Tibial nerve (tissue), 4 donors: Measurements from ENCODE around the gene ABLIM3. TPM values are rescaled to one million over a fixed set of nuclear protein-coding genes. Genes with fewer than 3 reads are reported as not detected.

Source experiments
- DNase-seq, 2 donors: peaks; one replicate each; pipeline ENCODE4 v3.0.0-alpha.2; 2019; ENCODE audit warnings: low spot score in 2 of 2
- H3K27ac ChIP-seq, 4 donors: fragments of 200-600 bp; sonication (generic) in 3 of 4; one replicate each; pipeline ENCODE4 v1.5.1; 2017 to 2019; ENCODE audit warnings: mild to moderate bottlenecking in 1 of 4
- H3K27me3 ChIP-seq, 2 donors: fragments of 200-600 bp; sonication (generic) in 1 of 2; one replicate each; pipeline versions ENCODE4 v1.5.1 to v1.6.0; 2017 to 2019
- H3K36me3 ChIP-seq, 3 donors: fragments of 200-600 bp; sonication (generic); one replicate each; pipeline ENCODE4 v1.5.1; 2018 to 2019
- H3K4me1 ChIP-seq, 4 donors: fragments of 200-600 bp; sonication (generic) in 3 of 4; one replicate each; pipeline ENCODE4 v1.5.1; 2017 to 2019
- H3K4me3 ChIP-seq, 4 donors: fragments of 200-600 bp; sonication (generic) in 3 of 4; one replicate each; pipeline ENCODE4 v1.5.1; 2017 to 2019; ENCODE audit warnings: mild to moderate bottlenecking in 1 of 4, moderate library complexity in 1 of 4
- H3K9me3 ChIP-seq, 4 donors: fragments of 200-600 bp; sonication (generic) in 3 of 4; one replicate each; pipeline ENCODE4 v1.5.1; 2017 to 2019
- CTCF ChIP-seq, 5 experiments: fragments of 200-600 bp in 3 of 5; fragments of 450-650 bp in 2 of 5; sonication (generic) in 3 of 5; IDR thresholded peaks; one replicate each; pipeline ENCODE4 v1.5.1; 2016 to 2019; ENCODE audit warnings: antibody characterized with exemption in 5 of 5, mild to moderate bottlenecking in 3 of 5, moderate library complexity in 2 of 5
- EP300 ChIP-seq, 2 donors: sonication (generic); formaldehyde crosslinking; IDR thresholded peaks; one replicate each; pipeline ENCODE4 v1.6.1; 2017; ENCODE audit warnings: antibody characterized with exemption in 2 of 2, mild to moderate bottlenecking in 1 of 2
- POLR2A ChIP-seq, 2 donors: fragments of 450-650 bp; IDR thresholded peaks; one replicate each; pipeline ENCODE4 v1.6.1; 2017; ENCODE audit warnings: antibody characterized with exemption in 2 of 2, mild to moderate bottlenecking in 2 of 2, moderate library complexity in 2 of 2
- WGBS, 2 donors: methylation state at CpG; one replicate each; pipeline ENCODE4 v1.1.5; 2018; 5-methylcytosine and 5-hydroxymethylcytosine counted together
- total RNA-seq, 4 donors: library from RNA; depleted of rRNA; stranded (reverse); fragments of >200 nt; gene quantifications; one replicate each; pipeline ENCODE4 v1.1.0, GENCODE V29; 2016

The ABLIM3 gene
- total RNA-seq, 4 donors from 2014 or later = 50.3 to 75.3 (median 52.3) TPM

GRCh38 chr5:149144637-149145036 is 3.3 kb downstream of the ABLIM3 start:
- no peak for TF ChIP-seq POLR2A (IDR thresholded peaks at IDR 0.05)
- no peak overlapping the region for H3K4me3 ChIP-seq
- WGBS, 2 donors = 45 to 46% methylated on average over 1 of the region's 1 CpG

GRCh38 chr5:149145138-149145537 is 3.8 kb downstream of the ABLIM3 start:
- WGBS, 2 donors = 85 to 96% methylated on average over 1 of the region's 1 CpG
- Histone ChIP-seq H3K27ac (no peak overlapping the region), H3K36me3 (no peaks in the 10 kb centered on the region), H3K4me3 (no peak overlapping the region), H3K9me3 (peaks cover 0 to 6% (median 0%) of the 10 kb centered on the region in 4 donors), H3K4me1 (peaks cover 0 to 37% (median 20%) of the 10 kb centered on the region in 4 donors), H3K27me3 (no peaks in the 10 kb centered on the region)
- no peak for TF ChIP-seq EP300 (IDR thresholded peaks at IDR 0.05)
- no peak for TF ChIP-seq CTCF (IDR thresholded peaks at IDR 0.05)
- TF ChIP-seq POLR2A (IDR thresholded peaks at IDR 0.05) = no peak
- DNase-seq = no peak

More at GRCh38 chr5:149144637-149145036, 3.3 kb downstream of the ABLIM3 start:
- no peak for DNase-seq
- Histone ChIP-seq H3K27ac (peak overlapping the region in 2 of 4 donors; percentile 91 to 93), H3K9me3 (peaks cover 0 to 6% (median 0%) of the 10 kb centered on the region in 4 donors), H3K36me3 (no peaks in the 10 kb centered on the region), H3K27me3 (no peaks in the 10 kb centered on the region), H3K4me1 (peaks cover 0 to 33% (median 20%) of the 10 kb centered on the region in 4 donors)

DNA sequence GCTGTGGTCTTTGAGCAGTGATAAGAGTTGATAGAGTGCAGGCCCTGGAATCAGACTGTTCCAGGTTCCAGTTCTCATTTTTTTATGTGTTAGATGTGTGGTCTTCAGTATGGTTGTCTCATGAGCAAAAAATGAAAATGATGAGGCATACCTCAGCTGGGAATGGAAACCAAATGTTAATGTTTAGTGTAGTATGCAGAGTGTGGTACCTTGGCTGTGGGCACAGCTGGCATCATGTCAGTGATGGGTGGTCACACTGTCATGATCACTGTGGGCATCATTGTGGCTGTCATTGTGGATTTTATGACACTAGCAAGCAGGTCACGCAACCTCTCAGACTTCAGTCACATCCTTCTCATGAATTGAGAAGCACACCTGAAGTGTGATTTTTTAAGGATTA is 6.4 kb downstream of the ABLIM3 start:
- Histone ChIP-seq H3K36me3 (no peaks in the 10 kb centered on the region), H3K9me3 (peaks cover 0 to 6% (median 0%) of the 10 kb centered on the region in 4 donors), H3K27ac (no peak overlapping the region), H3K27me3 (no peaks in the 10 kb centered on the region), H3K4me3 (no peak overlapping the region), H3K4me1 (peaks cover 0 to 46% (median 26%) of the 10 kb centered on the region in 4 donors)
- no peak for DNase-seq
- TF ChIP-seq EP300 (IDR thresholded peaks at IDR 0.05) (no peak), POLR2A (IDR thresholded peaks at IDR 0.05) (no peak), CTCF (IDR thresholded peaks at IDR 0.05) (no peak)
- WGBS, 2 donors = 95 to 96% methylated on average over 1 of the region's 1 CpG

DNA sequence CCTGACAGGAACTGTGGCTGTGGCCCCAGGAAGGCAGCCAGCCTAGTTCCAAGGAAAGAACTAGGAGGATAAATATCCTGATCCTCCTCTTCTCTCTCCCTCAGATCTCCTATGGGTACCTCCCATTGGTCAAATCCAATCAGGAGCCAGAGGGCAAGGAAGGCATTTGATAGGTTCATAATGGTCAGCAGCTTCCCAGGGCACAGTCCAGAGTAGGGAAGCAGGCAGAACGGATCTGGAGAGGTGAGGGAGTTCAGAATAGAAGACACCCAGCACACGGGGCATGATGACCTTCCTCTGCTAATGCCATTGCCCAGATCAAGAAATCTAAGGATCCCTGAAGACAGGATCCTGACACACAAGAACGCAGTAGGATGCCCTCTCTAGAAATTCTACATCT is 8.6 kb downstream of the ABLIM3 start:
- Histone ChIP-seq H3K4me3 (no peak overlapping the region), H3K9me3 (peaks cover 0 to 6% (median 0%) of the 10 kb centered on the region in 4 donors), H3K27me3 (no peaks in the 10 kb centered on the region), H3K4me1 (peaks cover 0 to 45% (median 10%) of the 10 kb centered on the region in 4 donors), H3K36me3 (no peaks in the 10 kb centered on the region), H3K27ac (peak overlapping the region in 2 of 4 donors; percentile 57 to 59)
- 59 to 69% methylated on average over 3 of the region's 3 CpGs for WGBS, 2 donors
- TF ChIP-seq CTCF (IDR thresholded peaks at IDR 0.05) (no peak), POLR2A (IDR thresholded peaks at IDR 0.05) (no peak)
- DNase-seq = no peak

DNA sequence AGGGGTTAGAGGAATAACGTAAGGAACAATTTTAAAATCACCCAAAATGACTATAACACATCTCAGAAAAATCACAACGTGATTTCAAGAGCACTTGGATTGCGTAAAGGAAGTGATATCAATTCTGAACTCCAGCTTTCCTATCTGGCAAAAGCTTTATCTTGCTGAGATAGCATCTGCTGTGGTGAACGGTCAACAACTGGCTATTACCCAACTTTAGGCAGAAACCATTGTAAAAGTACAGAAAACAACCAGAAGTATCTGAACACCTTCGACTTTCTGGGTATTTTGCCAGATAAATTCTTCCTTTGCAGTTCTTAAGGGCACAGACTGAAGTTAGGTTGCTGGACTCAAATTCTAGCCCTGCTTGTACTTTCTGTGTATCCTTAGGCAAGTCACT is 9.2 kb downstream of the ABLIM3 start:
- Histone ChIP-seq H3K27ac (peak overlapping the region in 2 of 4 donors; percentile 57 to 59), H3K27me3 (no peaks in the 10 kb centered on the region), H3K36me3 (no peaks in the 10 kb centered on the region), H3K4me3 (no peak overlapping the region), H3K4me1 (peaks cover 0 to 45% (median 10%) of the 10 kb centered on the region in 4 donors), H3K9me3 (peaks cover 0 to 6% (median 0%) of the 10 kb centered on the region in 4 donors)
- DNase-seq = no peak
- TF ChIP-seq POLR2A (IDR thresholded peaks at IDR 0.05) (no peak), EP300 (IDR thresholded peaks at IDR 0.05) (peak in 1 of 2 donors; percentile 69)
- 54 to 56% methylated on average over 5 of the region's 5 CpGs for WGBS, 2 donors

- Histone ChIP-seq H3K27ac (peak overlapping the region in 2 of 4 donors; percentile 49 to 59), H3K4me3 (no peak overlapping the region), H3K36me3 (no peaks in the 10 kb centered on the region), H3K9me3 (peaks cover 0 to under 1% (median 0%) of the 10 kb centered on the region in 4 donors), H3K4me1 (peaks cover 0 to 45% (median 10%) of the 10 kb centered on the region in 4 donors), H3K27me3 (no peaks in the 10 kb centered on the region)
- no peak for DNase-seq
- TF ChIP-seq POLR2A (IDR thresholded peaks at IDR 0.05) (no peak), EP300 (IDR thresholded peaks at IDR 0.05) (no peak), CTCF (IDR thresholded peaks at IDR 0.05) (no peak)
- WGBS, 2 donors = 83 to 87% methylated on average over 3 of the region's 3 CpGs
These were observed 10.4 kb downstream of the ABLIM3 start for GRCh38 chr5:149151717-149152116.
